NCI-H748 (cell line): ENCODE results near the gene HES5.
"Not testable (repeated sequence)": the region's sequence is repeated elsewhere in the genome, so short reads cannot be mapped to it uniquely, and the experiment has no call there.

ENCODE experiments used
- DNase-seq: peaks from one replicate; lab custom pipeline; 2025; ENCODE audit not compliant: unreplicated experiment; lab: John Stamatoyannopoulos, UW

HES5 gene

DNA sequence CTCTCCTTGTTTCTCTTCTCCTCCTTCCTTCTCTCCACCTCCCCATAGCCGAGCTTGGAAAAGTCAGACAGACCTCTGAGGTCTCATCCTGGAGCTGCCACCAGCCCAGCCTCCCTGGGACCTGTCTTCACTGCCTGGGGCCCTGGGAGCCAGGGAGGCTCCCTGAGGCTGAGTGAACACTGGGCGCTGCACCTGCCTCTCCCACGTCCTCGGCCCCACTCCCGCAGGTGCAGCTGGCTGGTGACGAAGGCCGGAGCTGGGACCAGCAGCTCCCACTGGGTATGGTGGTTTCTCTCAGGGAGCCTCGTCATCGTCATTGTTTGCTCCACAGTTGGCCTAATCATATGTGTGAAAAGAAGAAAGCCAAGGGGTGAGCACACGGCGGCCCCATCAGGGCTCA is 31.4 kb upstream of the HES5 start:
- no peak for DNase-seq

- DNase-seq, result no peak
Measured at GRCh38 chr1:2560299-2561073, 30.4 kb upstream of the HES5 start.

GRCh38 chr1:2559509-2560298 is 29.6 kb upstream of the HES5 start:
- DNase-seq, result no peak

GRCh38 chr1:2558861-2559260 is 28.8 kb upstream of the HES5 start:
- no peak for DNase-seq

DNA sequence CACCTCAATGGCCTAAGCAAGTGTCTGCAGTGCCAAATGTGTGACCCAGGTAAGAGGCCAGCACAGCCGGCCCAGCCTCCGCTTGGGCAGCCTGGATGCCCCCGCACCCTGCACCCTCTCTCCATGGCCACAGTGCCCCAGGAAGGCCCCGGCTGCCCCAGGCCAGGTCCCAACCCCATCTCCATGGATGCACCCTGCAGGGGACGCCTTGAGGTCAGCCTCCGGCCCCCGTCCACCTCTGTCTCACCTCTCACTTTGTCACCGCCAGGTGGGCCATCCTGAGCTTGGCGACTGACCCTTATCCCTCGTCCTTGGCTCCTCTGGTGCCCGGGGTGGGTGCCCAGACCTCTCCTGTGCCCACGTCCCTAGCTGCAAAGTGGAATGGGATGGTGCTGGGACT is 28.4 kb upstream of the HES5 start:
- no peak for DNase-seq

DNA sequence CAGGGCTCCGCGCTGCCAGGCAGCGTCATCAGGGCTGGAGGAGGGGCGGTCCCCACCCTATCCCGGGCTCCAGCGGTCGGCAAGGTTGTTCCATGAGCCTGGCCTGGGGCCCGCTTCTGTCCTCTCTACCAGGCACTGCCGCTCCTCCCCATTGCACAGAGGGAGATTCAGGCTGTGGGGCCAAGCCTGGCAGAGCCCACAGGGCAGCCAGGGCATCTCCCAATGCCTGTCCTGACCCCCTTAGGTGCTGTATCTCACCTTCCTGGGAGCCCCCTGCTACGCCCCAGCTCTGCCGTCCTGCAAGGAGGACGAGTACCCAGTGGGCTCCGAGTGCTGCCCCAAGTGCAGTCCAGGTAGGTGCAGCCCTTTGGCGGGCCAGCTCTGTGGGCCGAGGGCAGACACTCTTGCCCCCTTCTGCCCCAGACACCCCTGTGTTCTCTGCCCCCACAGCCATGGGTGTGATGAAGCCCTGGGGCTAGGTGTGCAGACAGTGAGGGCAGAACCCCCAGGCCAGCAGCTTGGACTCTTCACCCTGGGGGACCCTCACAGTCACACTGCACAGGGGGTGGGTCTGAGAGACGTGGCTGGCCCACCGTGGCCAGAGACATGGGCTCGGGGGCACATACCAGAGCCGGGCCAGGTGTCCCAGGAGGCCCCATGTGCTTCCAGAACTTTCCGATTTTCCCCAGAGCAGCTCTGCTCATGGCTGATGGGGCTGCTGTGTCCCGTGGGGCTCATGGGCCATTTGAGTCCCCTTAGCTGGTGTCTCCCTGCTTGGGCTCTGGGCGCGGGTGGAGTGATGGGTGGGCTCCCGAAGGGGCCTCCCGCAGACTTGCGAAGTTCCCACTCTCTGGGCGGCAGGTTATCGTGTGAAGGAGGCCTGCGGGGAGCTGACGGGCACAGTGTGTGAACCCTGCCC is 27.7 kb upstream of the HES5 start:
- no peak for DNase-seq

- no peak for DNase-seq
Measured at GRCh38 chr1:2556678-2557481, 26.8 kb upstream of the HES5 start.

DNA sequence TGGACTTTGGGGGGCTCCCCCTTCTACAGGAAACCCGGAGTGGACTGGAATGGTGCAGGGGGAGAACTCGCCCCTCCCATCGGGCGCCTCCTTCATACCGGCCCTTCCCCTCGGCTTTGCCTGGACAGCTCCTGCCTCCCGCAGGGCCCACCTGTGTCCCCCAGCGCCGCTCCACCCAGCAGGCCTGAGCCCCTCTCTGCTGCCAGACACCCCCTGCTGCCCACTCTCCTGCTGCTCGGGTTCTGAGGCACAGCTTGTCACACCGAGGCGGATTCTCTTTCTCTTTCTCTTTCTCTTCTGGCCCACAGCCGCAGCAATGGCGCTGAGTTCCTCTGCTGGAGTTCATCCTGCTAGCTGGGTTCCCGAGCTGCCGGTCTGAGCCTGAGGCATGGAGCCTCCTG is 26.2 kb upstream of the HES5 start, which contains the start of gene TNFRSF14:
Gene TNFRSF14 (plus strand): TSS at position 95 of the 401 bp plus-strand sequence. CDS start 294 bp downstream, at position 389.
- no peak for DNase-seq

- DNase-seq, result peak; percentile 19
Measured at GRCh38 chr1:2555634-2556276, 25.7 kb upstream of the HES5 start.

GRCh38 chr1:2554621-2555387 is 24.7 kb upstream of the HES5 start:
- DNase-seq, result no peak

GRCh38 chr1:2553871-2554620 is 24.0 kb upstream of the HES5 start:
- no peak for DNase-seq

DNA sequence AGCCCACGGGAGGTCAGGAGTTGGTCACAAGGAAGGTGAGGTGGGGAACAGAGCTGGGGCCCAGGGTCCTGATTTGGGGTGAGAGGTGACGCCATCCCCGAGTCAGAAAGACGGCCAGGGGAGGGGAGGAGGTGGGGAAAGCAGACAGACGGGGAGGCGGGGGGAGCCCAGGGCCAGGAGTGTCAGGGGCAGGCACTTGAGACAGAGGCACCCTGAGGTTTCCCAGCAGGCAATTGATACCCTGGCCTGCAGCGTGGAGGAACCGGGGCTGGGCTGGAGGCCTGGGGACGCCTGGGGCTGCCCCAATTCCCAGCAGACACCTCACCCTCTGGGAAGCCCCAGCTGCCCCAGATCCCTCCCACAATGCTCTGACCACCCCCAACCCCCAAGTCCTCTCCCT is 23.0 kb upstream of the HES5 start:
- not testable (repeated sequence) for DNase-seq

- DNase-seq, result no peak
Measured at GRCh38 chr1:2552189-2552588, 22.1 kb upstream of the HES5 start.

GRCh38 chr1:2551544-2551943 is 21.5 kb upstream of the HES5 start:
- DNase-seq, result not testable (repeated sequence)

GRCh38 chr1:2550309-2550861 is 20.3 kb upstream of the HES5 start:
- DNase-seq, result not testable (repeated sequence)

GRCh38 chr1:2549367-2550029 is 19.4 kb upstream of the HES5 start:
- not testable (repeated sequence) for DNase-seq

DNA sequence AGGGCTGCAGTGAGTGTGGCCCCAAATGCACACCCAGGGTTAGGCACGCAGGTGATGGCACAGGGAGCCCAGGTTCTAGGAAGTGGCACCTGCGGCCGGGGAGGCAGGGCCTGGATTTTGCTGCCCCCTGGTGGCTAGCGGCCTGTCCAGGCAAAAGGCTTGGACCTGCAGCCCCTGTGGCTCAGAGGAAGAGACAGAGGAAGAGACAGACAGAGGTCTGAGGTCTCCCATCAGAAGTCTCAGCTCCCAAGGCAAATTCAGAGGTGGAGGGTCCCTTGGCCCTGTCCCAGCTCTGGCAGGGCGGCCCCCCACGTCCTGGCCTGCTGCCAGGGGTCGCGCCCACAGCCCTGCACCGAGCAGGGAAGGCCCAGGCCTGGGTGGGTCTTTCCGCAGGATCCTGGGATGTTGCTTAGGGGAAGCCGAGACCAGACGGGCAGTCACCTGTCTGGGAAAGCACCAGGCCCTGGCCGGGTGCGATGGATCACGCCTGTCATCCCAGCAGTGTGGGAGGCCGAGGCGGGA is 18.1 kb upstream of the HES5 start:
- peak; percentile 73 for DNase-seq
